Subcutaneous adipose tissue (tissue), 4 donors: ENCODE measurements around the gene PCSK6. TPM values are rescaled to one million over a fixed set of nuclear protein-coding genes. Genes with fewer than 3 reads are reported as not detected.

Source experiments
- total RNA-seq, 4 donors: library from RNA; depleted of rRNA; stranded (reverse); fragments of >200 nt; gene quantifications; one replicate each; pipeline ENCODE4 v1.1.0, GENCODE V29; 2016
- TF ChIP-seq, protein P1 (sequence below): fragments of 450-650 bp; IDR thresholded peaks from one replicate; pipeline ENCODE4 v1.5.1; 2016; ENCODE audit warnings: low read depth, mild to moderate bottlenecking, control low read depth, antibody characterized with exemption, moderate library complexity

PCSK6 gene
- total RNA-seq, 4 donors from 2014 or later = 4.4 to 8.7 (median 5.9) TPM

DNA sequence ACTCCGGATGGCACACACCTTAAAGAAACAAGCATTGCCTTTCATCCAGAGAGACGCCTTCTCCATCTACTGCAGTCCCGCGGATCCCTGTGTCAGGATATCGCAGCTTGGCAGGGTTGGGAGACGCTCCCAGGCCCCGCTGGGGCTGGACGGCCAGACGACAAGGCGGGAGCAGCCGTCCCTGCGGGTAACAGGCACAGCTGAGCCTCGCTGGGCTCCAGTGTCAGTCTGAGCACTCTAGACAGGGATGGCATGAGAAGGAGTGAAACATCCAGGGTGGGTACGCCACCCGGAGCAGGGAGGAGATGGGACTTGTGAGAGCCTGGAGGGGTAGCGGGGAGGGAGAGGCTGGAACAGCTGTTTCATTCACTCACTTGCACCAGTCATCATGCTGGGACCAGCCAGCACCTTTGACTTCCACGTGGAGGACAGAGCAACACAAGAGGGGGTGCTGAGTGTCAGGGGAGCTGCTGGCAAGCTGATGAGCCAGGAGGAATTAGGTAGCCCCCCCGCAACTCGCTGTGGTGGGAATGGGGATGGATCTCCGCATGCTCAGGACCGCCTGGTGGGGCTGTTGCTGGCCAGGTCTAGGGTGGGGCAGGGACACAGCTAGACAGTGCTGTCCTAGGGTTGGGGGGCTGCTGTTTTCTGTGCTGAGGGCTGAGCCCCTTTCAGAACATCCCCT is 162.9 kb downstream of the PCSK6 start:
- TF ChIP-seq, protein P1, sequence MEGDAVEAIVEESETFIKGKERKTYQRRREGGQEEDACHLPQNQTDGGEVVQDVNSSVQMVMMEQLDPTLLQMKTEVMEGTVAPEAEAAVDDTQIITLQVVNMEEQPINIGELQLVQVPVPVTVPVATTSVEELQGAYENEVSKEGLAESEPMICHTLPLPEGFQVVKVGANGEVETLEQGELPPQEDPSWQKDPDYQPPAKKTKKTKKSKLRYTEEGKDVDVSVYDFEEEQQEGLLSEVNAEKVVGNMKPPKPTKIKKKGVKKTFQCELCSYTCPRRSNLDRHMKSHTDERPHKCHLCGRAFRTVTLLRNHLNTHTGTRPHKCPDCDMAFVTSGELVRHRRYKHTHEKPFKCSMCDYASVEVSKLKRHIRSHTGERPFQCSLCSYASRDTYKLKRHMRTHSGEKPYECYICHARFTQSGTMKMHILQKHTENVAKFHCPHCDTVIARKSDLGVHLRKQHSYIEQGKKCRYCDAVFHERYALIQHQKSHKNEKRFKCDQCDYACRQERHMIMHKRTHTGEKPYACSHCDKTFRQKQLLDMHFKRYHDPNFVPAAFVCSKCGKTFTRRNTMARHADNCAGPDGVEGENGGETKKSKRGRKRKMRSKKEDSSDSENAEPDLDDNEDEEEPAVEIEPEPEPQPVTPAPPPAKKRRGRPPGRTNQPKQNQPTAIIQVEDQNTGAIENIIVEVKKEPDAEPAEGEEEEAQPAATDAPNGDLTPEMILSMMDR = no peak

DNA sequence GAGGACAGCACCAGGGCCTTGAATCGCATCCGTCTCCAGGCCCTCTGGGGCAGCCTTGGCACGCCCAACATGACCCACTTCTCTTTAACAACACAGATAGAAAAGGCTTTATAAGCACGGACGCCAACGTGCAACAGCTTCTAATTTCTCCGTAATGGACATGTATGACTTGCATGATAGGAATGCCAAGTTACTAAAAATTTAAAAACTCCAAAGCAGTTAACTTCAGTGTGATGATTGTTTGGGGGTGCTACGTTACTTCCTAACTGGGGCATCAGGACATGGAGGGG is 163.5 kb downstream of the PCSK6 start:
- TF ChIP-seq, protein P1 = no peak

DNA sequence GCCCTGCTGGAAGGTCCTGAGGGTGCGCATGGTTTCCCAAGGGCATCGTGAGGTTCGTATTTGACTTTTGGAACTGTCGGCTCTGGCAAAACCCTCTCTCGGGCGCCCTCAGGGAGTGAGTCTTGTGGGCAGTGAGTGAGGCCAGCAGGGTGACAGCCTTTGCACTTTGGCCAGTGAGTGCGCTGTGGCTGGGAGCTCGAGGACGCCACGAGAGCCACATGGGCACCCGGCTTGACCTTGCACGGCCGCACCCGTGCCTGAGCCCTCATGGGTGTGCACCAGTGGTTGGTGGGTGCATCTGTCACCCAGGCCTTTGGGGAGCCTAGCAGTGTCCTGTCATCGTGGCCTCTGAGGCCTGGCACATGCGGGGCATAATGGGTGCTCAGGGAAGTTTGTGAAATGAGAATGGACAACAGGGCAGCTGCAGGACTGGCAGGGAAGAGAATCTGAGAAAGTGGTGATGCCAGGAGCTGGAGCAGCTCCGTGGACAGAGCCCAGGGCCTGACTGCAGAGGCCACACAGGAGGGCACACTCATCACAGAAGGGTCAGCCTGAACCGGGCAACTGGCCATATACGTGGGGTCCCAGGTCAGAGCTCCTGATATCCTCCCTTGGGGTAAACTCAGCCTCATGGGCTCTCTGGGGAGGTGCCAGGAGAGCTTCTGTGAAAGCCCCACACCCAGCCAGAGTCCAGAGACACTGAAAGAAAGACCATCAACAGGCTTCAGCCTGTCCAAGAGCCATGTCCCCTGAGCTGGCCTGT is 164.1 kb downstream of the PCSK6 start:
- TF ChIP-seq, protein P1 = no peak

DNA sequence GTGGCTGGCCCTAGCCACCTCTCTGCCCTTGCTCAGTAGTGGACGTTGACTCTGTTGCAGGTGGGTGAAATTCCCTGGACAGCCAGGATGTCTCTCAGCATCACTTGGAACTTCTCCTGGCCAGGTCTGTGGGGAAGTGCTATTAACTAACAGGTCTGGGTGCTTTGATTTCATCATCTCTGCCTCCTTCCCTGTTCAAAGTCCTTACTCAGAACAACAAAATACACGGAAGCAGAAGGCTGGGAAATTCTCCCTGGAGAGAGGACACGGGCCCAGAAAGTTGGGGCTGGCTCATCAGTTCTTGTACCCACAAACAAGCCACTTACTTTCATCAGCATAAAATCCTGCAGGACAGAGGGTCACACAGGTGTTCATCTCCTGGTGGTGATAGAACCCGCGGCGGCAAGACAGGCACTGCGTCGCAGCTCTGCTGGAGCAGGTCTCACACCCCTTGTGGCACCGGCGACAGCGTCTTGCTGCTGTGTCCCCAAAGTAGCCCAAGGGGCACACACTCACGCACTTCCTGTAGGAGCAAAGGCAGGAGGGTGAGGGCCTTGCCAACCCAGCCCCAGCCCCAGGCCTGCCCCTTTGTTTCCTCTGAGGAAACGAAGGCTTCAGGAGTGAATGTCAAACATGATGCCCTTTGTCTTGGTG is 164.9 kb downstream of the PCSK6 start:
- TF ChIP-seq, protein P1 = no peak

DNA sequence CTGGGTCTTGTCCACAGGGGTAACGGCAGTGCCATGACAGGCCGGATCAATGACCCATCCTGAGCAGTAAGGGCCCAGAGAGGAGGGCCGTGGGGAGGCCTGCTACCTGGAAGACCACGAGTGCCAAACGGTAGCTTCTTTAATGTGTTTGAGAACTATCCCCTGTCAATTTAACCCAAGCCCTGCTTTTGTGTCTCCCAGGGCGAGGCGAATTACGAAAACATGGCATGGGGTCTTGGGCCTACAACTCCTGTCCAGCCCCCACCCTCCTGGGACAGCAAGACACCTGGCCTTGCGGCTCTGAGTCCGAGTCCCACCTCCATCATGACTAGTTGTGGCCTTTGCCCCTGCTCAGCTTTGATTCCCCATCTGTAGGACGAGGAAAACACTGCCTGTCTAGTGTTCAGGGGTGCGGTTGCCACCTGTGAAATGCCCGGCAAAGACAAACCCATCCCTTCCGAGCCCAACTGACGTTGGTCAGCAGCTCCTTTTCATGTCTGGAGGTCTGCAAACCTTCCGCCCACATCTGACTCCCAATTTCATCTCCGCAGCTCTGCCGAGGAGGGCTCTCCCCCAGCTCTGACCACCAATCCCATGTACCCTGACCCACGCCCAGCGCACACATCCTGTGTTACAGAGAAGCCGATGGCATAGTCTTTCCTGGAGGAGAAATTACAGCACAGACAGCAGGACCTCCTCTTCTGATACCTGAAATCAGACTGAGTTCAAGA is 165.5 kb downstream of the PCSK6 start:
- TF ChIP-seq, protein P1 = no peak

DNA sequence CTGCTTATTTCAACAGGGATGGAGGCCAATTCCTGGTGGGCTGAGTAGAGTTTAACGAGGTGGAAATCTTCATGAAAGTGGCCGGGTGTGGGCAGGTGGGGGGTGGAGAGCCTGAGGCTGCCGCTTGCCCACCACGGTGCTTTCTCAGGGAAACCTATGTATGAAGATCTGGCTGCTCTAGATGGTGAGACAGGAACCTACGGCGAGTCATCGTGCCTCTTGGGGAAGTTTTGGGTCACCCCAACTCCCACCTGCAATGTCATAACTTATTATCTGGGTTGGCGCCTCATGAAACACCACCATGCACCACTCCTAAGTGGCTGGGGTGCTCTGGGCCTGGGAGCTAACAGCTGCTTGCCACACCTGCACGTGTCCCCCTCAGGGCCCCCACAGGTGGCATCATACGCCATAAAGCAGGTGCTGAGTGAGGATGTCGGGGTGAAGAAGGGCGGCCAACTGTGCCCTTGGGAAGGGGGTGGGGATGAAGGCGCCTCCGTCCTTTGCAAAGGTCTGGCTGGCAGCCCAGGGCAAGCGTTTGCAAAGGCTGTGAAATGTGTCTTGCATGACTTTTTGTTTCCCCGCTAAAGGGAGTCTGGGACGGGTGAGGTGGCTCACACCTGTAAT is 166.5 kb downstream of the PCSK6 start:
- TF ChIP-seq, protein P1 = no peak
